Endodermal cell (in vitro differentiated cells): Measurements from ENCODE around the gene NAP1L1. TPM values are rescaled to one million over a fixed set of nuclear protein-coding genes. Genes with fewer than 3 reads are reported as not detected.

Experiments used
- DNase-seq: peaks from one replicate; pipeline ENCODE4 v3.0.0-alpha.2; 2017
- H3K27ac ChIP-seq: 2 replicates; pipeline ENCODE4 v1.5.1; 2013; ENCODE audit warnings: mild to moderate bottlenecking, low read depth, low read length, moderate library complexity
- H3K27me3 ChIP-seq: 2 replicates; pipeline ENCODE4 v1.6.1; 2013; ENCODE audit warnings: mild to moderate bottlenecking, low read length, moderate library complexity; ENCODE audit not compliant: insufficient read depth, control insufficient read depth, poor library complexity, severe bottlenecking
- H3K36me3 ChIP-seq: 2 replicates; pipeline ENCODE4 v1.7.0; 2013; ENCODE audit warnings: mild to moderate bottlenecking, low read length, moderate library complexity; ENCODE audit not compliant: control insufficient read depth, insufficient read depth
- H3K4me1 ChIP-seq: one replicate; pipeline ENCODE4 v1.7.0; 2013; ENCODE audit warnings: low read length; ENCODE audit not compliant: control insufficient read depth, insufficient read depth
- H3K4me3 ChIP-seq: 2 replicates; pipeline ENCODE4 v1.5.1; 2013; ENCODE audit warnings: mild to moderate bottlenecking, low read length, moderate library complexity
- H3K9ac ChIP-seq: 2 replicates; pipeline ENCODE4 v1.6.1; 2013; ENCODE audit warnings: mild to moderate bottlenecking, low read length, moderate library complexity; ENCODE audit not compliant: poor library complexity, severe bottlenecking; ENCODE audit errors: extremely low read depth
- H3K9me3 ChIP-seq: 2 replicates; pipeline ENCODE4 v1.6.1; 2013; ENCODE audit warnings: mild to moderate bottlenecking, low read length, moderate library complexity; ENCODE audit not compliant: control insufficient read depth
- H3K27ac Mint-ChIP-seq: 2 replicates; pipeline ENCODE4 v1.8.0; 2020; ENCODE audit warnings: mixed read lengths
- H3K27me3 Mint-ChIP-seq: 2 replicates; pipeline ENCODE4 v1.8.0; 2021; ENCODE audit warnings: mild to moderate bottlenecking, mixed read lengths; ENCODE audit not compliant: insufficient read depth
- H3K36me3 Mint-ChIP-seq: 2 replicates; pipeline ENCODE4 v1.8.0; 2020; ENCODE audit warnings: low read depth, mixed read lengths
- H3K4me1 Mint-ChIP-seq: 2 replicates; pipeline ENCODE4 v1.8.0; 2020; ENCODE audit warnings: mixed read lengths
- H3K4me3 Mint-ChIP-seq: 2 replicates; pipeline ENCODE4 v1.8.0; 2020; ENCODE audit warnings: mild to moderate bottlenecking, moderate library complexity, mixed read lengths
- H3K9me3 Mint-ChIP-seq: 2 replicates; pipeline ENCODE4 v1.8.0; 2020; ENCODE audit warnings: mild to moderate bottlenecking, mixed read lengths
- WGBS, 2 experiments: methylation state at CpG; one replicate each; pipeline versions ENCODE4 v1.1.5 to v1.1.7; 2013; ENCODE audit warnings: missing lambda C conversion rate in 2 of 2, mixed read lengths in 1 of 2; ENCODE audit not compliant: insufficient coverage in 1 of 2, insufficient read length in 1 of 2; 5-methylcytosine and 5-hydroxymethylcytosine counted together
- total RNA-seq, 2 donors: library from RNA; stranded (reverse); fragmentation: NEBNext Ultra II Directional in 1 of 2; extraction: Animal tissue kit (Norgen Biotek cat#: 25700) in 1 of 2; gene quantifications; 2 replicates in 1 of 2; 3 replicates in 1 of 2; pipeline ENCODE4 v1.2.1, GENCODE V29; 2021
- TF ChIP-seq, protein P1 (sequence below): fragments of 200-600 bp; sonication (generic); conservative IDR thresholded peaks from 2 replicates; pipeline ENCODE4 v1.5.0; 2021; ENCODE audit warnings: antibody characterized with exemption, mild to moderate bottlenecking

The NAP1L1 gene
- total RNA-seq, 2 donors from 2014 or later = 711 to 829 TPM

DNA sequence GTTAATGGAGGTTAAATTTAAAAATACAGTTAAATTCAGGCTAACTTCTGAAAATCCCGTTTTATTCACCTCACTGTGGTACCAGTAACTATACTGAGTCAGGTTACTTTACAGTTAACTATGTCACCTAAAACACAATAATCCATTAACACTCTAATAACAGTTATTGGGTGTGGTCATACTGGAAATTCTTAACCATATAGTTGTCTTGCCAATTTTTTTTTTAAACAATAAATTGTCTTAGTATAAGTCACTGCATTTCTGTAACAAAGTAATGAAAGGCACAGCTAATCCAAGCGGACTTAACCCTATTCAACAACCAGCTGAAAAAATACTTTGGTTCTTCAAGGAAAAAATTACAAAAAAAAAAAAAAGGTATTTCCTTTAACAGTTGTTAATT lies 36.7 kb downstream of the NAP1L1 start:
- H3K27ac ChIP-seq = no peak overlapping the region
- Mint-ChIP-seq H3K27ac (no peak overlapping the region), H3K4me3 (no peak overlapping the region), H3K4me1 (no peaks in the 10 kb centered on the region), H3K36me3 (peaks cover 66% of the 10 kb centered on the region), H3K27me3 (no peaks in the 10 kb centered on the region), H3K9me3 (no peaks in the 10 kb centered on the region)
- TF ChIP-seq, protein P1, sequence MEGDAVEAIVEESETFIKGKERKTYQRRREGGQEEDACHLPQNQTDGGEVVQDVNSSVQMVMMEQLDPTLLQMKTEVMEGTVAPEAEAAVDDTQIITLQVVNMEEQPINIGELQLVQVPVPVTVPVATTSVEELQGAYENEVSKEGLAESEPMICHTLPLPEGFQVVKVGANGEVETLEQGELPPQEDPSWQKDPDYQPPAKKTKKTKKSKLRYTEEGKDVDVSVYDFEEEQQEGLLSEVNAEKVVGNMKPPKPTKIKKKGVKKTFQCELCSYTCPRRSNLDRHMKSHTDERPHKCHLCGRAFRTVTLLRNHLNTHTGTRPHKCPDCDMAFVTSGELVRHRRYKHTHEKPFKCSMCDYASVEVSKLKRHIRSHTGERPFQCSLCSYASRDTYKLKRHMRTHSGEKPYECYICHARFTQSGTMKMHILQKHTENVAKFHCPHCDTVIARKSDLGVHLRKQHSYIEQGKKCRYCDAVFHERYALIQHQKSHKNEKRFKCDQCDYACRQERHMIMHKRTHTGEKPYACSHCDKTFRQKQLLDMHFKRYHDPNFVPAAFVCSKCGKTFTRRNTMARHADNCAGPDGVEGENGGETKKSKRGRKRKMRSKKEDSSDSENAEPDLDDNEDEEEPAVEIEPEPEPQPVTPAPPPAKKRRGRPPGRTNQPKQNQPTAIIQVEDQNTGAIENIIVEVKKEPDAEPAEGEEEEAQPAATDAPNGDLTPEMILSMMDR = no peak
- H3K9me3 ChIP-seq = no peaks in the 10 kb centered on the region
- 93 to 100% methylated on average over 1 of the region's 2 CpGs for WGBS, 2 experiments
- no peak overlapping the region for H3K9ac ChIP-seq
- no peaks in the 10 kb centered on the region for H3K27me3 ChIP-seq
- H3K36me3 ChIP-seq = peaks cover 92% of the 10 kb centered on the region
- no peak overlapping the region for H3K4me3 ChIP-seq
- H3K4me1 ChIP-seq = no peaks in the 10 kb centered on the region
- no peak for DNase-seq

DNA sequence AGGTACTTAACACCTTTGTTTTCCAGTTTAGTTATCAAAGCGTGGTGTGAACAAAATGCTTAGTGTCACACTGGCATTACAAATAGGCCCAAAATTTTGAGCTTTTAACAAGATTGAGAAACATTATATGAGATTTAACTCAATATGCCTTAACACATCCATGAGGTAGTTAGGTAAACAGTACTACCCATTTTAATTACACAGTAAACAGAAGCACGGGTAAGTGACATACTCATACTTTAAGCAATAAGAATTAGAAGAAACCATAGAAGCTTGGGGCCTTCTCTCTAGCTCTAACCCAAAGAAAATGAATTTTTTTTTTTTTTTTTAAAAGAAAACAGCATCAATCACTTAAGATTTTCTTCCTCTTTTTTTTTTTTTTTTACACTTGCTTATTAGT lies 37.4 kb downstream of the NAP1L1 start:
- no peak overlapping the region for H3K4me3 ChIP-seq
- H3K9me3 ChIP-seq = no peaks in the 10 kb centered on the region
- H3K9ac ChIP-seq = no peak overlapping the region
- no peaks in the 10 kb centered on the region for H3K27me3 Mint-ChIP-seq
- no peaks in the 10 kb centered on the region for H3K27me3 ChIP-seq
- H3K27ac Mint-ChIP-seq = no peak overlapping the region
- TF ChIP-seq, protein P1 = no peak
- peaks cover 88% of the 10 kb centered on the region for H3K36me3 ChIP-seq
- H3K36me3 Mint-ChIP-seq = peaks cover 60% of the 10 kb centered on the region
- H3K27ac ChIP-seq = no peak overlapping the region
- no peaks in the 10 kb centered on the region for H3K4me1 ChIP-seq
- H3K4me1 Mint-ChIP-seq = no peaks in the 10 kb centered on the region
- no peak for DNase-seq
- 95 to 100% methylated on average over 1 to 2 of the region's 2 CpGs for WGBS, 2 experiments
- H3K9me3 Mint-ChIP-seq = no peaks in the 10 kb centered on the region
- H3K4me3 Mint-ChIP-seq = no peak overlapping the region

DNA sequence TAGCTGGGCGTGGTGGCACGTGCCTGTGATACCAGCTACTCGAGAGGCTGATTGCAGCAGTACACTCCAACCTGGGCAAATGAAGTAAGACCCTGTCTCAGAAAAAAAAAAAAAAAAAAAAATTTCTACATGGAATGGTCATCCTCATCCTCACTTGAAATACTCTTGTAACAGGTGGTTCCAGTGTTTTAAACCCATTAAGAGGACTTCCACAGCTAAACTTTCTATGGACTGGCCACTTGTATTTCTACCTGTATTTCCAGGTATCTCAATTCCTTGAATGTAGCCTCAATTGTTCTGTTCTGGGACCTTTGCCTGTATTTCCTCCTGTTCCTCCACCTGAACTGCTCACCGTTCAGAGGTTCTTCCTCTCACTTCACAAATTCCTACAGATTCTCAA lies 41.1 kb downstream of the NAP1L1 start:
- no peak overlapping the region for H3K9ac ChIP-seq
- H3K4me1 Mint-ChIP-seq = peaks cover 19% of the 10 kb centered on the region
- H3K9me3 ChIP-seq = no peaks in the 10 kb centered on the region
- TF ChIP-seq, protein P1 = no peak
- no peak overlapping the region for H3K4me3 Mint-ChIP-seq
- peaks cover 53% of the 10 kb centered on the region for H3K36me3 ChIP-seq
- peaks cover 34% of the 10 kb centered on the region for H3K36me3 Mint-ChIP-seq
- no peaks in the 10 kb centered on the region for H3K9me3 Mint-ChIP-seq
- H3K4me3 ChIP-seq = no peak overlapping the region
- no peak overlapping the region for H3K27ac Mint-ChIP-seq
- H3K4me1 ChIP-seq = no peaks in the 10 kb centered on the region
- 97 to 100% methylated on average over 3 to 4 of the region's 4 CpGs for WGBS, 2 experiments
- H3K27me3 Mint-ChIP-seq = no peaks in the 10 kb centered on the region
- DNase-seq = no peak
- no peaks in the 10 kb centered on the region for H3K27me3 ChIP-seq
- no peak overlapping the region for H3K27ac ChIP-seq
